ENCODE data around the gene ARRDC2. TPM values are rescaled to one million over a fixed set of nuclear protein-coding genes. Genes with fewer than 3 reads are reported as not detected.

ARRDC2 gene
- total and polyA plus RNA-seq, 10 of the 15 experiments (the other 5 are each of a cell fraction or from before 2014, with no cell fraction given) = 0.48 to 10.1 (median 4.8) TPM

- no peak for TF ChIP-seq IRF5 (IDR thresholded peaks at IDR 0.05; ENCODE audit: borderline replicate concordance)
- no peak for TF ChIP-seq BMI1 (IDR thresholded peaks at IDR 0.05; ENCODE audit: borderline replicate concordance)
- peak; percentile 45; the same call in 1 of the 2 replicates for TF ChIP-seq NFXL1 (IDR thresholded peaks at IDR 0.05; ENCODE audit: borderline replicate concordance)
- TF ChIP-seq MAX (IDR thresholded peaks at IDR 0.05; ENCODE audit: low read depth, low read length) = peak; percentile 82
- TF ChIP-seq E2F4 (IDR thresholded peaks at IDR 0.05; ENCODE audit: low read depth, low read length) = no peak
- TF ChIP-seq ZBED1 (IDR thresholded peaks at IDR 0.05; ENCODE audit: borderline replicate concordance) = no peak
- TF ChIP-seq RFX5 (IDR thresholded peaks at IDR 0.05; ENCODE audit: low read depth, low read length) = no peak
- no peak for TF ChIP-seq CBX3 (IDR thresholded peaks at IDR 0.05; ENCODE audit: borderline replicate concordance, low read depth)
- TF ChIP-seq PAX5 (IDR thresholded peaks at IDR 0.05; ENCODE audit: borderline replicate concordance, low read depth, low read length) = peak; percentile 51; the same call in 1 of the 2 replicates
- TF ChIP-seq NR2C1 (IDR thresholded peaks at IDR 0.05) = peak; percentile 49
- no peak for TF ChIP-seq BRCA1 (IDR thresholded peaks at IDR 0.05; ENCODE audit: low read depth, low read length)
- TF ChIP-seq JUNB (IDR thresholded peaks at IDR 0.05) = no peak
- peak; percentile 81; the same call in 1 of the 2 replicates for TF ChIP-seq ZNF217 (IDR thresholded peaks at IDR 0.05)
- peak; percentile 72 for TF ChIP-seq CREB1 (IDR thresholded peaks at IDR 0.05; ENCODE audit: low read depth)
- TF ChIP-seq YY1 (IDR thresholded peaks at IDR 0.05; ENCODE audit: low read depth, low read length) = peak; percentile 62
- no peak for TF ChIP-seq CHD1 (IDR thresholded peaks at IDR 0.05; ENCODE audit: low read depth, low read length)
- TF ChIP-seq ETV6 (conservative IDR thresholded peaks at IDR 0.05 in 1 of 2, IDR thresholded peaks at IDR 0.05 in 1 of 2; ENCODE audit: borderline replicate concordance in 1 of 2, low read depth in 1 of 2) = 0 out of 4 replicates have a peak, but pooled peaks of 1 of the 2 experiments have one; percentile 4
- no peak for TF ChIP-seq HDGF (IDR thresholded peaks at IDR 0.05)
- TF ChIP-seq KLF5 (IDR thresholded peaks at IDR 0.05; ENCODE audit: partially characterized antibody) = peak; percentile 33
- no peak for TF ChIP-seq NFYB (IDR thresholded peaks at IDR 0.05; ENCODE audit: insufficient read depth, low read depth, low read length)
- TF ChIP-seq CUX1 (IDR thresholded peaks at IDR 0.05; ENCODE audit: insufficient replicate concordance, low read depth, low read length) = no peak
- peak; percentile 9; the same call in 1 of the 2 replicates for TF ChIP-seq FOXK2 (IDR thresholded peaks at IDR 0.05)
- TF ChIP-seq KDM1A (IDR thresholded peaks at IDR 0.05; ENCODE audit: borderline replicate concordance) = no peak
- no peak for TF ChIP-seq TBL1XR1 (IDR thresholded peaks at IDR 0.05; ENCODE audit: low read depth, low read length)
Measured at GRCh38 chr19:18000915-18001776, 6.8 kb upstream of the ARRDC2 start (continued).

Measured in GM12878 (cell line).